ENCODE measurements around the gene ENOPH1.
A peak's percentile ranks its signal among the peaks of the same experiment; 100 is the strongest.
"Not testable (repeated sequence)": the region's sequence is repeated elsewhere in the genome, so short reads cannot be mapped to it uniquely, and the experiment has no call there.

Gene ENOPH1

DNA sequence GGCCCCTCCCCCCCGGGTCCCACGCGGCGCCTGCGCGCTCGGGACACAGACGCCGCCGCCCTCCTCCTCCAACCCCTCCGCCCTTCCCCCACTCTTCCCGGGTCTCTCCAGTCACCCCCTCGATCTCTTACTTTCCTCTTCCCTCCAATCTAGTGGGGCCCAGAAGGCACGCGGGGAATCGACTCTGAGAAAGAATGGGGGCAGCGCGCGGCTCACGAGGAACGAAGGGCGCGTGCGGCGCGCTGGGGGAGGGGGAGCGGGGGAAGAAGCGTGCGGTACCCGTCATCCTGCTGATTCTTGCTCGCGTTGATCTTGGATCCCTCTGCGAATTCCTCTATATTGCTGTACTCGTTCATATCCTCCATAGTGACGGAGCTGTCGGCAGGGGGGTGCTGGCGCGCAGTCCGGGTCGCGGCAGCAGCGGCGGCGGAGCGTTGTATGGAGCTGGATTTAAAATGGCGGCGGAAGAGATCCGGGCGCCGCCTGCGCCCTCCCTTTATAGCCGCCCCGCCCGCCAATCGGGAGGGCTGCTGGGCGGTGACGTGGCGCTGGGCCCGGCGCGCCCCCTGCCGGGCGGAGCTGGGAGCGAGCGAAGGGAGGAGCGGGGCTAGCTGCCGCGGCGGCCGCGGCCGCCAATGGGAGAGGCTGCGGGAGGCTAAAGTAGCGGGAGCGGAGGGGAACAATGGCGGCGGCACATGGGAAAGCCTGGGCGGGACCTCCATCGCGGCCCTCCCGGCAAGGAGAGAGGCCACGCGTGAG is 1.2 kb upstream of the ENOPH1 start:
- DNase-seq: peak; percentile 92

- DNase-seq: no peak
These were observed 630 bp upstream of the ENOPH1 start for GRCh38 chr4:82429728-82430192.

- peak; percentile 42 for DNase-seq
These were observed 765 bp downstream of the ENOPH1 start for GRCh38 chr4:82430964-82431745.

DNA sequence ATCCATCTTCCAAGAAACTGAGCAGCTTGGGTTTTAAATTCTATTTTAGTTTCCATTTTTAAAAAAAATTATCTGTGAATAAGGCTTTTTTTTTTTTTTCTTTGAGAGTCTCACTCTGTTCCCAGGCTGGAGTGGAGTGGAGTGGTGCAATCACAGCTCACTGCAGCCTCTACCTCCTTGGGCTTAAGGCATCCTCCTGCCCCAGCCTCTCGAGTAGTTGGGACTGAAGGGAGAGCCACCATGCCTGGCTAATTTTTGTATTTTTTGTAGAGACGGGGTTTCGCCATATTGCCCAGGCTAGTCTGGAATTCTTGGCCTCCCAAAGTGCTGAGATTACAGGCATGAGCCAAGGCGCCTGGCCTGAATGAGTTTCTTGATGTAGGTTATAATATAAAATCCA is 1.4 kb downstream of the ENOPH1 start:
- DNase-seq: no peak

- no peak for DNase-seq
These were observed 2.2 kb downstream of the ENOPH1 start for GRCh38 chr4:82432596-82432995.

GRCh38 chr4:82433791-82434190 is 3.4 kb downstream of the ENOPH1 start:
- no peak for DNase-seq

- DNase-seq: no peak
These were observed 4.6 kb downstream of the ENOPH1 start for GRCh38 chr4:82434949-82435348.

DNA sequence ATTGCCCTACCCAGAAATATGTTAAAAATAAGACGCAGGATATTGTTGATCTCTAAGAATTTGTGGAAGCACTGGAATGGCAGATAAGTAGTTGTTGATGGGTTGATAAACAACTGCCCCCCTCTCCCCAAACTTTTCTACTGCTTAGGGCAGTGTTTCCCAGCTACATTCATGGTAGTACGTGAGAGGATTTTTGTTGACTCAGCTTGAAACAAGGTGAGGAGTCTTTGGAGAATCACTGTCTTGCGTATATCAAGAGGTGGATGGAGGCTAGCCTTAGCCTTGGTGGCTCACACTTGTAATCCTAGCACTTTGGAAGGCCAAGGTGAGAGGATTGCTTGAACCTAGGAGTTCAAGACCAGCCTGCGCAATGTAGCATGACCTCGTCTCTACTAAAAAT is 5.7 kb downstream of the ENOPH1 start:
- DNase-seq: no peak

GRCh38 chr4:82436780-82437179 is 6.4 kb downstream of the ENOPH1 start:
- no peak for DNase-seq

DNA sequence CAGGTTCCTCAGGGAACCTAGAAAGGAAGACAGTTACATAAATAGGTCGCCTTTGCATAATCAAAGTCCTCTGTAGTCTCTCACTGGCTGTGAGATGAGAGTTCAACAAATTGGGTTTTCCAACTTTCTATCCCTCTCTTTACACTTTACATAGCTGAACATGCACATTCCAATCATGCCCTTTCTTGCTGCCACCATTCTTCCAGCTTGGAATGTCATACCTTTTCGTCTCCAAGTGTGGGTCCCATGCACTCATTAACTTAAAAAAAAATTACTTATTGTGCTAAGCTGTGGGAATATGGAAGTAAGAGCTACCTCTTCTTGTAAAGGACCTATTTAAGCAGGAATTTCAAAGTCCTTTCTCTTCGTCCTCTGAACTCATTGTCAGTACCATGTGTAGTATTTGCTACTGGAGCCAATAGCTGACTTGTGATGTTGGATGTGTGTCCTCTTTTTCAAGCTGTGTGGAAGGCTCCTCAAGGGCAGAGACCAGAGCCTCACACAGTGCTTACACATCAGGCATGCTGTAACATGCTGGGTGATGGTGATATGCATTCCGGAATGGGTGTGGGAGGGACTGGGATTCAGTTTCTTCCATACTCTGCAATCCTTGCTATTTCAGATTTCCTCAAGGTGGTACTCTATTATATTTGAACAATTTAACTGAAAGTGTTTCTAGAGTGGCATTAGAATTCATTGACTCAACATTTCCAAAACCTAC is 7.1 kb downstream of the ENOPH1 start:
- peak; percentile 38 for DNase-seq

- DNase-seq: no peak
These were observed 8.7 kb downstream of the ENOPH1 start for GRCh38 chr4:82439088-82439487.

GRCh38 chr4:82447886-82448285 is 17.5 kb downstream of the ENOPH1 start:
- no peak for DNase-seq

DNA sequence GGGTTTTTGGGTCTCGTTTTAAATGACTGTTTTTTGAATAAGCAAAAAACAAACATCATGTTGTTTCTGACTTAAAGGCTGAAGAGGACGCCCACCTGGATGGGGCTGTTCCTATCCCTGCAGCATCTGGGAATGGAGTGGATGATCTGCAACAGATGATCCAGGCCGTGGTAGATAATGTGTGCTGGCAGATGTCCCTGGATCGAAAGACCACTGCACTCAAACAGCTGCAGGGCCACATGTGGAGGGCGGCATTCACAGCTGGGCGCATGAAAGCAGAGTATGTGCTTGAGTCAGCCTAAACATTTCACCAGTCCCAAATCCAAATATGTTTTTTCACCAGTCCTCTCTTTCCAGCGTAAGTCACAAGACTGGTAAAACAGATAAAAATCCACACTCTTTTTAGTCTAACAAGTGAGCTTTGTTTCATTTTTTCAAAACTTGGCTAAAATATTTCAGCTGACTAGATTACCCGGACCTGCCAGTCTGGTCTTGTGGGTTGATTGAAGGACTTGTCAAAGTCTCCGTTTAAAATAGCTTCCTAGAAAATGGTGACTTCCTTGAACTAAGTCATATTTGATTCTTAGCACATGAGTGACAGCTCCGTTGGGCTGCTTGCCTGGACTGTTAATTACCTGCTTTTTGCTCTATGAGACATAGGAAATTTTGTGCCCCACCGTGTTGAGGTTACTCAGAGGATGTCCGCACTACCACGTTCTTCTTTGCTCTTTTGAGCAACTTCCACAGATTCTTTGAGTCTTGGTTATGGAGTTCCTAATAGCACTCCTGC is 20.8 kb downstream of the ENOPH1 start:
- peak; percentile 14 for DNase-seq

DNA sequence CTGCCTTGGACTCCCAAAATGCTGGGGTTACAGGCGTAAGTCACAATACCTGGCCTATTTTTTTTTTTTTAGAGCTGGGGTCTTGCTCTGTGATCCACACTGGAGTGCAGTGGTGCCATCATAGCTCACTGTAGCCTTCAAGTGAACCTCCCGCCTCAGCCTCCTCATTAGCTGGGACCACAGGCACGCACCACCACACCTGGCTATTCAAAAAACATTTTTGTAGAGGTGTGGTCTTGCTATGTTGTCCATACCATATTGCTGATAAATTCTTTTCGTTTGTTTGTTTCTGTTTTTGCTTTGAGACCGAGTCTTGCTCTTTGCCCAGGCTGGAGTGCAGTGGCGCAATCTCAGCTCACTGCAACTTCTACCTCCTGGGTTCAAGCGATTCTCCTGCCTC is 21.6 kb downstream of the ENOPH1 start:
- DNase-seq: no peak

GRCh38 chr4:82457266-82457665 is 26.9 kb downstream of the ENOPH1 start:
- DNase-seq: no peak

DNA sequence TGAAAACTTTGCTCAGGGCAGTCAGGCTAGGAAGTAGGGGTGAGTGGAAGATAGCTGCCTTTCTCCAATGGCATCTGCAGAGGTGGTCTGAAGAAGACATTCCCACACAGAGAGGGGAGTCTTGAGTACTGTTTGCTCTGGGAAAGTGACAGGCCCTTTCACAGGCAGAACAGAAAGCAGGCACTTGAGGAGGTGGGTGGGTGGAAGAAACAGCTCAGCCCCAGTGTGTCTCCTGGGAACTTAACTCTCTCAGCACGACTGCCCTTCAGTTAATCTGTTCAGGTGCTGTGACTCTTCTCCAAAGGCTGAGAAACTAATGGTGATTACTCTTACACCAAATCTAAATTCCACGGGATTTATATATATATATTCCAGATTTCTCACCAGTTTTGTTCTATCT is 28.3 kb downstream of the ENOPH1 start:
- no peak for DNase-seq

GRCh38 chr4:82461710-82462109 is 31.3 kb downstream of the ENOPH1 start:
- DNase-seq: no peak

GRCh38 chr4:82462415-82462831 is 32.0 kb downstream of the ENOPH1 start:
- peak; percentile 83 for DNase-seq

- DNase-seq: no peak
These were observed 32.8 kb downstream of the ENOPH1 start for GRCh38 chr4:82463221-82463620.

DNA sequence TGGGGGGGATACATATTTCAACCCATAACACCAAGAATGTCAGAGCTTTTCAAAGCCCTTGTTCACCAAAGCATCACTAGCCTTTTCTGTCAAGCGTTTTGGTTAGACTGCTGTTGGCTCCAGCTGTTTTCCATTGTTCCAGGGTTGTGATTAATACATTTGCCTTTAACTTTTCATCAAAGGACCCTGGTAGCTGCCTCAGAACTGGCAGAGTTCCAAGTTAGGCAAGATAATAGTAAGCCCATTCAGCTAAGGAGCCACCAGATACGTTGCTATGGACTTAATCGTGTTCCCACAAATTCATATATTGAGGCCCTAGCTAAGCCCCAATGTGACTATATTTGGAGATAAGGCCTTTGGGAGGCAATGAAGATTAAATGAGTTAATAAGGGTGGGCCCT is 37.1 kb downstream of the ENOPH1 start:
- DNase-seq: peak; percentile 51

DNA sequence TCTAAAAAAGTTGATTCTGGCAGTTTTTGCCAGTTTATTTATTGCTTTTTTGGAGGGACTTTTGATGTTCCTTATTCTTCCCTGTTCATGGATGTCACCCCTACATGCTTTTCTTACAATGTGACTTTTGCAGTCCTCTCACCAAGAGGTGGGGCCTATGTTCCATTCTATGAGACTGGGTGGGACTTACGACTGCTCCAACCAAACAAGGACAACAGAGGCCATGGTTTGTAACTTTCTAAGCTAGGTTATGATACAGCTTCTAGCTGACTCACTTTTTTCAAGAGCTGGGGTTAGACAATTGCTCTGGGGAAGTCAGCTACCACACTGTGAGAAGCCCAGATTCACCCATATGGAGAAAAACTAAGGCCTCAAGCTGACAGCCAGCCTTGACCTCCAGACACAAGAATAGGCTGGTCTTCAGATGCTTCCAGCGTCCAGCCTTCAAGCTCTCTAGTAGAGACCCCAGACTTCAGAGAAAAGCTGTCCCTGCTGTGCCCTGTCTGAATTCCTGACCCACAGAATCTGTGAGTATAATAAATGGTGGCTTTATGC is 39.5 kb downstream of the ENOPH1 start:
- DNase-seq: peak; percentile 47

- not testable (repeated sequence) for DNase-seq
These were observed 42.7 kb downstream of the ENOPH1 start for GRCh38 chr4:82473080-82473479.

Measured in fibroblast of skin of abdomen (primary cell).